Breast epithelium (tissue), 3 donors: Measurements from ENCODE around the gene MAST3.

ENCODE experiments used
- POLR2A ChIP-seq: fragments of 450-650 bp; IDR thresholded peaks from one replicate; pipeline ENCODE4 v1.6.1; 2016; ENCODE audit warnings: antibody characterized with exemption, mild to moderate bottlenecking, moderate library complexity
- POLR2AphosphoS5 ChIP-seq, 3 donors: sonication (generic); formaldehyde crosslinking; IDR thresholded peaks; one replicate each; pipeline ENCODE4 v1.6.1; 2017; ENCODE audit warnings: antibody characterized with exemption in 3 of 3
- TF ChIP-seq, protein P1 (sequence below), 3 donors: fragments of 450-650 bp; IDR thresholded peaks; one replicate each; pipeline ENCODE4 v1.5.1; 2016 to 2017; ENCODE audit warnings: antibody characterized with exemption in 3 of 3, mild to moderate bottlenecking in 3 of 3, moderate library complexity in 3 of 3

DNA sequence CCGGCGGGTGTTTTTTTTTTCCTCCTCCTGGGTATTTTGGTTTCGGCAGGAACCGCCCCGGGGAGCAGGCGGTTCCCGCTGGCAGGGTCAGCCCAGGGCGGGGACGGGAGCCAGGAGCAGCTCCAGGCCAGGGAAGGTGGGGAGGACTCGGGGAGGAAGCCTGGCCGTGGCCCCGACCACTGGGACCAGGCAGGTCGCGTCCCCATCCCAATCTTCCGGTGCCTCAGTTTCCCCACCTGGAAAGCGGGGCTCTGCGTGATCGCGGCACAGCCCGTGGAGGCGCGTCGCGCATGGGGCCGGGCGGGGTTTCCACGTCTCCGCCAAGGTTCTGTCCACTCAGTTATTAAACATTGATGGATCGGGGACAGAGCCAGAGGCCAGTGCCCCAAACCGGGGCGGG, 45.7 kb upstream of the MAST3 start:
- TF ChIP-seq, protein P1, sequence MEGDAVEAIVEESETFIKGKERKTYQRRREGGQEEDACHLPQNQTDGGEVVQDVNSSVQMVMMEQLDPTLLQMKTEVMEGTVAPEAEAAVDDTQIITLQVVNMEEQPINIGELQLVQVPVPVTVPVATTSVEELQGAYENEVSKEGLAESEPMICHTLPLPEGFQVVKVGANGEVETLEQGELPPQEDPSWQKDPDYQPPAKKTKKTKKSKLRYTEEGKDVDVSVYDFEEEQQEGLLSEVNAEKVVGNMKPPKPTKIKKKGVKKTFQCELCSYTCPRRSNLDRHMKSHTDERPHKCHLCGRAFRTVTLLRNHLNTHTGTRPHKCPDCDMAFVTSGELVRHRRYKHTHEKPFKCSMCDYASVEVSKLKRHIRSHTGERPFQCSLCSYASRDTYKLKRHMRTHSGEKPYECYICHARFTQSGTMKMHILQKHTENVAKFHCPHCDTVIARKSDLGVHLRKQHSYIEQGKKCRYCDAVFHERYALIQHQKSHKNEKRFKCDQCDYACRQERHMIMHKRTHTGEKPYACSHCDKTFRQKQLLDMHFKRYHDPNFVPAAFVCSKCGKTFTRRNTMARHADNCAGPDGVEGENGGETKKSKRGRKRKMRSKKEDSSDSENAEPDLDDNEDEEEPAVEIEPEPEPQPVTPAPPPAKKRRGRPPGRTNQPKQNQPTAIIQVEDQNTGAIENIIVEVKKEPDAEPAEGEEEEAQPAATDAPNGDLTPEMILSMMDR (IDR thresholded peaks at IDR 0.05): no peak
- no peak for TF ChIP-seq POLR2A
- TF ChIP-seq POLR2AphosphoS5 (IDR thresholded peaks at IDR 0.05): no peak
